ENCODE measurements around the gene DNAJC1.

DNAJC1 gene

DNA sequence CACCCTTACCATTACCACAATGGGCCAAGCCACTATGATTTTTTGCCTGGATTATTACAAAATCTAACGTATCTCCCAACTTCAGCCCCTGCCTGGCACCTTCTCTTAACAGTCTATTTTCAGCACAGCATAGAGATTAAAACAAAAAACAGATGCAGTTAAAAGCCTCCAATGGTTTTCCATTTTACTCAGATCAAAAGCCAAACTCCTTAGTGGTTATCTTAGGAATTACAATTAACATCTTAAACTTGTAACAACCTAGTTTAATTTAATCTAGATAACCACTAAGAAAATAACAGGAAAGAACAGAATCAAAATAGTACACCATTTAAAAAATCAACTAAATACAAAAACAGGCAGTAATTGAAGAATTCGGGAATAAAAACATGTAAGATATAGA lies 43.5 kb downstream of the DNAJC1 start:
- DNase-seq (ENCODE audit: low spot score), result no peak

DNA sequence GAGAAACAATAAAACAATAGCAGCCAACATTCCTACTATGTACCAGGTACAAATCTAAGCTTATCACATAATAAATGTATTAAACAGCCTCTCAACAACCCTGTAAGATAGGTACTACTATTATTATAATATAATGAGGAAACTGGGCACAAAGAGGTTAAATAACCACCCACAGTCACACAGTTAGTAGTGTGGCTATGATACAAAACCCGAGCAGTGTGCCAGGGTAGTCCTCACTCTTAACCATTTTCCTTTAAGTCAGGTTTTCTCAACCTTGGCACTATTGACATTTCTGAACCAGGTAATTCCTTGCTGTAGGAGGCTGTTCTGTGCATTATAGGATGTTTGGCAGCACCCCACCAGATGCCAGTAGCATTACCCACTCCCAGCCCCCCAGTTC lies 48.8 kb downstream of the DNAJC1 start:
- DNase-seq (ENCODE audit: low spot score), result no peak

DNA sequence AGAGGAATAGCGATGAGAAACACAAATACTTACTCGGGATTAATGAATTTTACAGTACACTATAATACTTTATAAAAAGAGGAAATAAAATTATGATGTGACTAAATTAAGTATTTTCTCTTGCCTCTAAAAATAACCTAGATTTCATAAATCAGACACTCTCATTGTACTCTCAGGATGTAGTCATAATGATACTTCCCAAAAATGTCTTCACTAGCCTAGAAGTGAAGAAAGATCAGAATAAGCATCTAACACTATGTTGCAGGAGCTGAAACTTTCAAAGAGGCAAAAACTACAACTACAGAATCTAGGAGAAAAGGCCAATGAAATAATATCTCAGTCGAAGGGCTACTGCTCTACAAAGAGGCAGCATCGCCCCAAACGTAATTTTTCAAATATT lies 49.4 kb downstream of the DNAJC1 start:
- no peak for DNase-seq (ENCODE audit: low spot score)

DNA sequence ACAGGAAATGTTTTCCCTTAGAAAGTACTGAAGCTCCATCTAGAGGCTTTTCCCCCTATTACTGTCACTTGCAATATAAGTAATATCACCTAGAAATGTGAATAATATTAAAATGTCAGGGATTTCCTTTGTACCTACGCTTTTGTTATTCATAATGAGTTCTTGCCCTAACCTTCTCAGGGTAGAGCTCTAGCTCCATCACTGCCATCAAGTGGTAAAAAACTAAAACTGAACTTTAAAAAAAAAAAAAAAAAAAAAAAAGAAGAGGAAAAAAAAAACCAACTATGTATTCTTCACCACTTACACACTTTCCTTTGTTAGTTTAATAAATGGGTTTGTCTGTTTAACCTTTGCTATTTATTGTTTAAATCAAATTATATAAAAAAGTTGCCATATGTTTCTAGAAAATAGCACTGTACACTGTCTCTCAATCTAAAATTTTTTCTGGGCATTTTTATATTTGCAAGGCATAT lies 49.9 kb downstream of the DNAJC1 start:
- peak; percentile 29 for DNase-seq (ENCODE audit: low spot score)

DNA sequence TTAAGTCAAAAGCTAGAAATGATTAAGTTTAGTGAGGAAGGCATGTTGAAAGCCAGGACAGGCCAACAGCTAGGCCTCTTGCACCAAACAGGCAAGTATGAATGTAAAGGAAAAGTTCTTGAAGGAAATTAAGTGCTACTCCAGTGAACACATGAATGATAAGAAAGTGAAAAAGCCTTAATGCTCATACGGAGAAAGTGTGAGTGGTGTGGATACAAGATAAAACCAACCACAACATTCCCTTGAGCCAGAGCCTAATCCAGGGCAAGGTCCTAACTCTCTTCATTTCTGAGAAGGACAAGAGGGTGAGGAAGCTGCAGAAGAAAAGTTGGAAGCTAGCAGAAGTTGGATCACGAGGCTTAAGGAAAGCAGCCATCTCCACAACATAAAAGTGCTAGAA lies 53.0 kb downstream of the DNAJC1 start:
- DNase-seq (ENCODE audit: low spot score), result no peak

DNA sequence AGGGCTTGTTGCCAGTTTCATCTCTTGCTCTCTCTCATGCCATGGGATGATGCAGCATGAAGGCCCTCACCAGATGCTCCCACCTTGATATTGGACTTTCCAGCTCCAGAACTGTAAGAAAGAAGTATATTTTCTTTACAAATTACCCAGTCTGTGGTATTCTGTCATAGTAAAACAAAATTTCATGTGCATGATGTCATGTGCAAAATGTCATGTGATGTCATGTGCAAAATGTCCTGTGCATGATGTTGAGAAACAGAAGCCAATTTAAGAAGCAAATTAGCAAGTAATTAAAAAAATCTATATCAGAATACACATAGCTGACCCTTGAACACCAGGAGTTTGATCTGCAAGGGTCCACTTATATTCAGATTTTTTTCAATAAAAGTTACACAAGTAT lies 56.6 kb downstream of the DNAJC1 start:
- DNase-seq (ENCODE audit: low spot score), result no peak

DNA sequence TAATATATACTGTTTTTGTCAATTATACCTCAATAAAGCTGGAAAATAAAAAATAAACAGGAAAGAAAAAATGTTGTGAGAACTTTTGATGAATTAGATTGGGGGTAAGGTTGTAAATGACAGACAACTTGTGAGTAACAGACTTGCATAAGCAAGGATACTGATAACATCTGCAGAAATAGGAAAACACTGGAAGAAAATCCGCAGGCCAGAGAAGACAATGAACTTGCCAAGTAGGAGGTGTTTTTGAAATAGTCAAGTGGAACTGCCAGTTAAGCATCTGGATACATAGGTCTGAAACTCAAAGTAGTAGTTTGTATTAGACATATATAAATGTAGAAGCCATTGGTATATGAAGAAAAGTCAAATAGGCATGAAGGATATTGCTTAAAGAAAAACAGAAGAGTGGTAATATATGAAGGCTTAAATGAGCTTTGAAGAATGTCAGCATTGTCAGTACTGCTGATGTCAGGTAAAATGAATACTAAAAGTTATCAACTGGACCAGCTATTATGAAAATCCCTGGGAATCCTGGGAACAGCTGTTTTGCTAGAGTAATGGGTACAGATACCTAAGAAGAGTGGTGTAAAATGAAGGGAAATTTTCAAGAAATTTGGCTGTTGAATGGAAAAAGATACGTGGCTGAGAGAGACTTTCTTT lies 58.7 kb downstream of the DNAJC1 start:
- DNase-seq (ENCODE audit: low spot score), result no peak

DNA sequence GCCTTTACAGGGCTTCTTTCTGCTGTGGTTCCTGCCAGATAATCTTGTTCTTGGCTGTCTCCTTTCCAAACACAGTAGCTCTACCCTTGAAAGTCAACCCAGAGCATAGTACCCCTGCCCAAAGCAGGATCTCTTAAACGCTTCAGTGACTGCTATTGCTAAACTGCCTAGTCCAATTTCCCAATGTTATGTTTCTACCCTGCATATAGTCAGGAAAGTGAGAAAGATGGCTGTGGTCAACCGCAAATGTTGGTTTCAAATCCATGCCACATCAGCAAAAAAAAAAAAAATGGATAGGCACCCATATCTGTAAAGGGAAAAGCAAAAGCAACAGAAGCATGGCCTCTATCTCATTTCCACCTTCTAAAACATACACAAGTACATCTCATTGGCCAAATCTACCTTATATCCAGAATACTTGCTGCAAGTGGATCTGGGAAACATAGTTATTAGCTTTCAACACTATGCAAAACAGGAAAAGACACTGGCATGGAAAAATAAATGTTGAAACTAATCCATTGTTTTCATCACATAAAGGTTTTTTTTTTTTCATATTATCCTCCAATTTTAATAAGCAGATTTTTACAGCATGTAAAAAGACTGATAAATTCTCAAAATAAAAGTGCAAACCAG lies 59.8 kb downstream of the DNAJC1 start:
- DNase-seq (ENCODE audit: low spot score), result no peak

DNA sequence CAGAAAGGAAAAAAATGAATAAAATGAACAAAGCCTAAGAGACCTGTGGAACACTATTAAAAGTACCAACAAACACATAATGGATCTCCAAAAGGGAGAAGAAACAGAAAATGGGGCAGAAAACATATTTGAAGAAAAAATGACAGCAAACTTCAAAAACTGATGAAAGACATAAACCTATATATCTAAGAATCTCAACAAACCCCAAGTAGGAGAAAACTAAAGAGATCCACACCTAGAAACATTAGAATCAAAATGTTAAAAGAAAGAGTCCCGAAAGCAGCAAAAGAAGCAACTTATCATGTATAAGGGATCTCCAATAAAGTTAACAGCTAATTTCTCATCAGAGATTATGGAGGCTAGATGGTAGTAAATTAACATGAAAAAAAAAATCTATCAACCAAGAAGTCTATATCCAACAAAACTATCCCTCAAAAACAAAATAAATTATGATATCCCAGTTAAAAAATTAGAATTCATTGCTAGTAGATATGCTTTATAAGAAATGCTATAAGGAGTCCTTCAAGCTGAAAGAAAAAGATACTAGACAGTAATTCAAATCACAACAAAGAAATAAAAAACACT lies 68.0 kb downstream of the DNAJC1 start:
- DNase-seq (ENCODE audit: low spot score), result no peak

DNA sequence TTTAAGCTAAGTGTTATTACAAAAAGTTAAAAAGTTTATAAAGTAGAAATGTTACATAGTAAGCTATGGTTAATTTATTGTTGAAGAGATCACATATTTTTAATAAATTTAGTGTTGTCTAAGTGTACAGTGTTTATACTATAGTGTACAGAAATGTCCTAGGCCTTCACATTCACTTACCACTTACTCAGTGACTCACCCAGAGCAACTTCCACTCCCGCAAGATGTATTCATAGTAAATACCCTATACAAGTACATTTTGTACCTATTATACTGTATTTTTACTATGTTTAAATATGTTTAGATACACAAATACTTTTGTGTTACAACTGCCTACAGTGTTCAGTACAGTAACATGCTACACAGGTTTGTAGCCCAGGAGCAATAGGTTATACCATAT lies 69.2 kb downstream of the DNAJC1 start:
- DNase-seq (ENCODE audit: low spot score), result no peak

DNA sequence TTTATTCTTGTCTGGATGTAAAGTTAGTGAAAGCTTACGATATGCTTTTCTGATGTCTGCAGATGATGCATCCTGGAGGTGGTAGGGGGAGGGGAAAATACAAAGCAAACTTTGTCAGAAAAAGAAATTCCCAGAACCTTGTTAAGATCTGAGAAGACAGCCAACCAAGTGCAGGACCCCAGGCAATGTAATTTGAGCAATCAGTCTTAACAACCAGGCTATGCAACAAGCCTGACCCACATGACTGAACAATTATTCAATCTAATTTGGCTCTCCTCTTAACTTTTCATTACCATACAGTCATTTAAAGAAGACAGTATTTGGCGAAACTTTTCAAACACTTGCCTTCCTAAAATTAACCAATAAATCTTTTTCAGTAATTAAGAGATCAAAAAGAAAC lies 74.5 kb downstream of the DNAJC1 start:
- DNase-seq (ENCODE audit: low spot score), result no peak

DNA sequence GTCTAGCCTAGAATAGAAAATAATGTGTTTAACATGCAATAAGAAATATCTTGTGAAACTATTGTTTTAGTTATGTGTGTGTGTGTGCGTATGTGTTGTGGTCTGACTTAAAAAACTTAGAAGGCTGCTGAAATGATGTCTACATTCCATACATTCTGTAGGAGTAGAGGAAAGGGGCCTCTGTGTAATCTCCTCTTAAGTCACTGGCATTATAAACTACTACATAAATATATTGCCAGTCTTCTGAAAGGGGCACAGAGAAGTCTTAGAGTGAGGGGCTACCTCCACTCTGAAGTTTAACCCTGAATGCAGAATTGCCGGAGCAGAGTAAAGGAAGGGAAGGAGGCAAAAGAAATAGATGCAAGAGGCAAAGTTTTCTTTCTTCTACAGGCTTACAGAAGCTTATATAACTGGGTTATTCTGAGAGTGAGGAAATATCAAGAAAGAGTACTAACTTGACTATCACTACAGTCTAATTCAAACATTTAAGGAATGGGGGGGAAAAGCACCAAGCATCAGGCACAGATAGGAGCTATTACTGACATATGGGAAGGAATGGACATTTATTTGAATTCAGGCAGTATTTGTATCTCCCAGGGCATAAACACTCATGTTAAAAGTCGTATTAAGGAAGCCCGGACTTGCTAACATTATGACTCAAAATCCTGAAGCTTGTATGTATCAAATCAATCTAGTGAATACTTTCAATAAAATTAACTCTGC lies 75.7 kb downstream of the DNAJC1 start:
- no peak for DNase-seq (ENCODE audit: low spot score)

DNA sequence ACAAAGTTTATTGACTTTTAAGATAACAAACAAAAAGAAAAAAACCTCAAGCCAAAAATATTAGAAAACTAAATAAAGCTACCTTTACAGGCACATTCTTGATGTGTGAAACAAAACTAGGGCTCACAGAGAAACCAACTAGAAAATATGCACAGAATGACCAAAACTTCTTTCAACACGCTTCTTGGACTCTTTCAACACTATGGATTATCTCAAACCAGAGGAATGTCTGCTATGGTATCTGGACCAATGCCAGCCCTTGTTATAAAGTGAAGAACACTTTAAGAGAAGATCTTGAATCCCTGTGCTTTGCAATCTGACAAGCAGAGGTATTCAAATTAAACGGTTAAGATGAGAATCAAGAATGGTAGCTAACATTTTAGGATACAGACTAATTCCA lies 76.6 kb downstream of the DNAJC1 start:
- DNase-seq (ENCODE audit: low spot score), result no peak

DNA sequence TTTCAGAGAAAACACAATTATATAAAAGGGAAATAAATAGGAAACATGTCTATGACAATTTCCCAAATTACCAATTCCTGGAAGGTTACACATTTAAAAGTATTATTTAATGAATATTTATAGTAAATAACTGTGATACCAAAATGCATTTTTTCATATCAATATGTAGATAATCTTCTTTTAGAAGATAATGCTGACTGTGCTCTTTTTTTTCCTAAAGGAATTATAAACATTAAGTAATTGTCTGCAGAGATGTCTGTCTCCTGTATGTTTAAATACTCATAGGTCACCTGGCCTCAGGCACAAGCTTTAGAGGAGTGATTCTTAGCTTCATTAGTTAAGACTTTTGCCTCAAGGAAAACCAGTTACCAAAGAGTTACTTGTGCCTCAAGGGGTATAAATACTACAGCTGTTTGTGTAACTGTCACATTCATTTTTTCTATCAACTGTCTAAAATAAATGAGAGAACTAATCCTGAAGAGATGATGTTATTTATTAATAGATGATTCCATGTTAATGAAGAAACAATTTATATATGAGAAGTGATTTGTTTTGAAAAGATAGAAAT lies 77.1 kb downstream of the DNAJC1 start:
- DNase-seq (ENCODE audit: low spot score), result no peak

DNA sequence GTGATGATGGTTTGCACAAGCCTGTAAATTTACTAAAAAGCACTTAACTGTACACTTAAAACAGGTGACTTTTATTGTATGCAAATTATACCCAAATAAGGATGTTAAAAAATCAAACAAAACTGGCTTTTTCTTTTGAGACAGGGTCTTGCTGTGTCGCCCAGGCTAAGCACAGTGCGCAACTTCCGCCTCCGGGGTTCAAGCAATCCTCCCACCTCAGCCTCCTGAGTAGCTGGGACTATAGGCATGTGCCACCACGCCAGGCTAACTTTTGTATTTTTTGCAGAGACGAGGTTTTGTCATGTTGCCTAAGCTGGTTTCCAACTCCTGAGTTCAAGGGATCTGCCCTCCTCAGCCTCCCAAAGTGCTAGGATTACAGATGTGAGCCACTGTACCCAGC lies 77.7 kb downstream of the DNAJC1 start:
- no peak for DNase-seq (ENCODE audit: low spot score)

DNA sequence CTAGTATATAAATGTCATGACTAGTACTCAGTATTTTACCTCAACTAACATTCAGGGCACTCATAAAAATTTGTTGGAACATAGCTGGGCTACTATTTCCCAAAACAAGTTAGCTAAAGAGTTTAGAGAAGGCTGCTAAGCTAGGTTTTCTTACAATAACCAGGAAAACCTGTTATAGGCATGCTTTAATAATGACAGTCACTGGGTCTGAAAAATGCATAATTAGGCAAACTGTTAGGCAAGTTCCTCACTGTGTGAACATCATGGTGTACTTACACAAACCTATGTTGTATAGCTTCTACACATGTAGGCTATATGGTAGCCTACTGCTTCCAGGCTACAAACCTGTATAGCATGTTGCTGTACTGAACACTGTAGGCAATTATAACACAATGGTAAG lies 79.0 kb downstream of the DNAJC1 start:
- DNase-seq (ENCODE audit: low spot score), result no peak

DNA sequence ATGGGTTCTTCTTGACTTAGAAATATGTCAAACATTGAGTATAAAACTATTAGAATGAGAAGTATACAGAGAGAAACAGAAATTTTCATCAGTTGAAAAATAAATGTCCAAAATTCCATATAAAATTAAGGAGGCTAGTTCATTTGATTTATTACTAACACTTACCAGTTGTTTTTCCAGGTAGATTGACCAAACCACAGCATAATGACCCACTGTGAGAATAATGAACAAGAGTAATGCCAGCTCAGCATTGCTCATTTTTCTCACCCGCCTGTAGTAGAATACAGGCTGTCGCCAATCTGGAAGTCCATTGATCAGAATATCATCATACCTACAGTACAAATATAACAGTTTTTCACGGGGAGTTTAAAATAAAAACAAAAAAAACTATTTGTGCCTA lies 82.9 kb downstream of the DNAJC1 start:
- DNase-seq (ENCODE audit: low spot score), result no peak

DNA sequence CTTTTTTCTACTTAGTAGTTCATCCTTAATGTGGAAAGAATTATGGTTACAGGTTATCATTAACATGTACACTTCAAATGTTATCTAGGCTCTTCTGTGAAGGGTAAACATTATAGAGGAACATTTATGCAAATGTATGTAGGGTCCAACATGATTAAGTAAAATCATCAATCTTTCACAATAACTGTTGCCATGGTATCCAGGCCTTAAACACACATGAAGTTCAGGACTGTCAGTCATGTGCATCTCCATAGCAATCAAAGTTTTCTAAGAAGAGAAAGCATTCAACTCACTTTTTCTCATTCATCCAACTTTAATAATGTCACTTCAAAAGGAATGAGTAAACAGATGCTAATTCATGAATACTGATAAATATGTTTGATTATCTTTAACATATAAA lies 83.6 kb downstream of the DNAJC1 start:
- no peak for DNase-seq (ENCODE audit: low spot score)

DNA sequence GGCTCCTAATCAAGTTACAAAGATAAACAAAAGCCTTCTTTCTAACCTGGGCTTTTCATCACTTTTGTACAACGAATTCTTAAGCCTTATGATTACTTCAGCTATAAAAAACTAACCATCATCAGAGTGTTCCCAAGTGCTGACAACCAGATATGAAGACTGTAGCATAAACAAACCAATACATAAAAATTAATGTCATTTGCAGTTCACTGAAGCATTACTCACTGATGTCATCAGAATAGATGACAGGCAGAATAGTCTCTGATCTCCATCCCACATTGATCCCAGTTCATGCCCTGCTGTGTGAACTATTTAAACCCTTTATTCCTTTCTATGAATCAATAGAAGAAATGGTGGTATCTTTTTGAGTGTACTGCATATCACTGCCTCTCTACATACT lies 84.4 kb downstream of the DNAJC1 start:
- no peak for DNase-seq (ENCODE audit: low spot score)

DNA sequence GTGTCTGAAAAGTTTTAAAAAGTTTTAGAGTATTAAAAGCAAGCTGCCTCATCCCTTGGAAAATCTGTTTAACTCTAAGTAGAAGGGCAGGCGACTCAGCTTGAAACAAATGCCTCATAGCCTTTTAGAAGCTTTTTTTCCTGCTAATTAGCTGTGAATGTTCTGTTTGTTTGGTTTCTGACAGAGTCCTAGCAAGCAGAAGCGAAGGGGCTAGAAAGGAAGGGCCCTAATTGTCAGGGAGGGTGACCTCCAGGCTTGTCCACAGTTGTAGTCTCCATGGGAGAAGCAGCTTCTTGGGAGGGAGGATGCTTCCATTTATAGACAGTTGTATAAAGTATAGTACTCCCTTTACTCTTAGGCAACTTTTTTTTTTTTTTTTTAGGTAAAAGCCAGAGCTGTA lies 90.9 kb downstream of the DNAJC1 start:
- DNase-seq (ENCODE audit: low spot score), result no peak

DNA sequence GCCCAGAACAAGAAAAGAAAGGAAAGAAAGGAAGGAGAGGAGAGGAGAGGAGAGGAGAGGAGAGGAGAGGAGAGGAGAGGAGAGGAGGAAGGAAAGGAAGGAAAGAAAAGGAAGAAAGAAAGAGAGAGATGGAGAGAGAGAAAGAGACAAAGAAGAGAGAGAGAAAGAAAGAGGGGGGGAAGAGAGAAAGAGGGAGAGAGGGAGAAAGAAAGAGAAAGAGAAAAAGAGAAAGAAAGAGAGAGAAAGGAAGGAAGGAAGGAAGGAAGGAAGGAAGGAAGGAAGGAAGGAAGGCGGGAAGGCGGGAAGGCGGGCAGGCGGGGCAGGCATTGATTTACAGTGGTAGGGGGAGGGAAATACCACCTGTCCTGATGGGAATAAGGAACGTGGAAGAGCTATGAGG lies 92.7 kb downstream of the DNAJC1 start:
- no peak for DNase-seq (ENCODE audit: low spot score)

DNA sequence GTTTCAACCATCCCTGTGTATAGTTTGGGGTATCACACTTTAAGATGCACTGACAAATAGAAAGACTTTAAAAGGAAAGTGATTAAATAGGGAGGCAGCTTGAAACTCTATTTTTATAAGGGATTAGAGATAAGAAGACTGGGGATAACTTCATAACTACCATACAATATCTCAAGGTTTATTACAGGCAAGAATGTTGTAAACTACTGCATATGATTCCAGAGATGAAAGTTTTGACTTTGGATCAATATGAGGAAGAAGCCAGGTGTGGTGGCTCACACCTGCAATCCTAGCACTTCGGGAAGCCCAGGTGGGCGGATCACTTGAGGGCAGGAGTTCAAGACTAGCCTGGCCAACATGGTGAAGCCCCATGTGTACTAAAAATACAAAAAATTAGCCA lies 96.1 kb downstream of the DNAJC1 start:
- DNase-seq (ENCODE audit: low spot score), result no peak

DNA sequence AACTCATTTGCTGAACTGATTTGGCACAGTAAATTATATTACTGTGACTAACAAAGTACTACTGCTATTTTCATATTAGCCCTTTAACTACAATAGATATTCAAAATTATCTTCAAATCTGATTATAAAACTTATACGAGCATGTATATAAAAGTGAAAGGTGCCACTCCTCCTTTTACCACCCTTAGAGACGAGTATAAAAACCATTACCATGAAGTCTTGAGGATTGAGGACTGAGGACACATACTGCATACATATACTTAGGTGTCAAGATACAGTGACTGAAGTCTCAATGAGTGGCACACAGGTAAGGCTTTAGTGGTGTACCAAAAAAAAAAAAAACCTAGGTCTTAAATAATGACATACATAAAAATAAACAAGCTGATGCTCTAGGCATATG lies 98.6 kb downstream of the DNAJC1 start:
- no peak for DNase-seq (ENCODE audit: low spot score)
